Osteocyte (in vitro differentiated cells): ENCODE measurements around the gene TUBD1. TPM values are rescaled to one million over a fixed set of nuclear protein-coding genes. Genes with fewer than 3 reads are reported as not detected.

ENCODE experiments used
- DNase-seq: peaks from one replicate; pipeline ENCODE4 v3.0.0; 2021; ENCODE audit warnings: mixed read lengths; ENCODE audit not compliant: unreplicated experiment; ENCODE audit errors: extremely low spot score
- H3K27ac Mint-ChIP-seq: one replicate; pipeline ENCODE4 v1.8.0; 2021; ENCODE audit warnings: mild to moderate bottlenecking, mixed read lengths; ENCODE audit not compliant: unreplicated experiment
- H3K27me3 Mint-ChIP-seq: one replicate; pipeline ENCODE4 v1.8.0; 2021; ENCODE audit warnings: mixed read lengths; ENCODE audit not compliant: unreplicated experiment
- H3K36me3 Mint-ChIP-seq: one replicate; pipeline ENCODE4 v1.8.0; 2021; ENCODE audit warnings: mixed read lengths; ENCODE audit not compliant: unreplicated experiment
- H3K4me1 Mint-ChIP-seq: one replicate; pipeline ENCODE4 v1.8.0; 2021; ENCODE audit warnings: mixed read lengths; ENCODE audit not compliant: unreplicated experiment
- H3K4me3 Mint-ChIP-seq: one replicate; pipeline ENCODE4 v1.8.0; 2021; ENCODE audit warnings: mild to moderate bottlenecking, moderate library complexity, mixed read lengths; ENCODE audit not compliant: unreplicated experiment
- H3K9me3 Mint-ChIP-seq: one replicate; pipeline ENCODE4 v1.8.0; 2021; ENCODE audit warnings: mixed read lengths; ENCODE audit not compliant: unreplicated experiment
- CTCF ChIP-seq: fragments of 200-600 bp; sonication (generic); IDR thresholded peaks from 2 replicates; pipeline ENCODE4 v1.5.0; 2021; ENCODE audit warnings: antibody characterized with exemption, mild to moderate bottlenecking, moderate library complexity
- total RNA-seq: library from RNA; stranded (reverse); gene quantifications from 2 replicates; pipeline ENCODE4 v1.2.1, GENCODE V29; 2021

TUBD1 gene
- total RNA-seq, 1 donor from 2014 or later, result 6.9 TPM

- no peak for DNase-seq
- H3K4me1 Mint-ChIP-seq, result peaks cover 17% of the 10 kb centered on the region
- H3K4me3 Mint-ChIP-seq, result no peak overlapping the region
- TF ChIP-seq CTCF, result no peak
- no peaks in the 10 kb centered on the region for H3K9me3 Mint-ChIP-seq
- H3K27me3 Mint-ChIP-seq, result no peaks in the 10 kb centered on the region
- no peaks in the 10 kb centered on the region for H3K36me3 Mint-ChIP-seq
- no peak overlapping the region for H3K27ac Mint-ChIP-seq
Observed at GRCh38 chr17:59899099-59899498, 6.4 kb upstream of the TUBD1 start.

DNA sequence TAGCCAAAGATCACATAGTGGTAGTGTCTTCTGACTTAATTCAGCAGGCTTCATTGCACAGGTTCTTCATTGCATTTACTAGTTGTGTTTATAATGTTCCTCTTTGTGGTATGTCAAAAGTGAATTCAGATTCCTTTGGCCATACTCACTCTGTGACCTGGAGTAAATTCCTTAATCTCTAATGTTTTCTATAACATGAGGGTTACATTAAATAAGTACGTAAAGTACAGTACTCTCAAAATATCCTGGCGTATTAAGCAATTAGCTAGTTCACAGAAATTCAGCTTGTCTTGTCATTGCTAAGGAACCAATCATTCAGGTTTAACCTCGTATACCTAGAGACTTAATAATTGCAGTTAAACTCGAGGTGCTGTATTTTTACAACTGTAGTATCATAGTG, 4.3 kb upstream of the TUBD1 start:
- no peak for DNase-seq
- no peaks in the 10 kb centered on the region for H3K9me3 Mint-ChIP-seq
- H3K36me3 Mint-ChIP-seq, result no peaks in the 10 kb centered on the region
- no peak for TF ChIP-seq CTCF
- peaks cover 27% of the 10 kb centered on the region for H3K4me1 Mint-ChIP-seq
- H3K4me3 Mint-ChIP-seq, result no peak overlapping the region
- no peak overlapping the region for H3K27ac Mint-ChIP-seq
- H3K27me3 Mint-ChIP-seq, result no peaks in the 10 kb centered on the region

DNA sequence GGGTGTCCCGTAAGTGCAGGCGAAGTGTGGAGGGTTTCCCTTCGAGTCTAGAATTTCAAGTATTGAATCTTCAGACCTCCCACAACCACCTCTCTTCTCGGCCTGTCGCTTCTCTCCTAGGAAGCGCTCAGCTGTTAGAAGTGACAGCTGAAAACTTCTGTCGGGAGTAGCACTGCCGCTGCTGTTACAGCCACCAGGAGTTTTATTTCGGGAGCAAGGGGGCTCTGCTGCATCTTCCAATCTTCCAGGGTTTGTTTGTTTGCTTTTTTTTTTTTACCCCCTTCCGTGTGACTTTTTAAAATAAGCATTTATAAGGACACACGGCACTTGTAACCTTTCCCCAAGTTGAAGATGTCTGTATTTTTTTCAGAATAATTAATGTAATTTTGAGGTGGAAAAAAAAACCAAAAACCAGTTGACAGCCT, 945 bp upstream of the TUBD1 start:
- Mint-ChIP-seq H3K4me1 (peaks cover 33% of the 10 kb centered on the region), H3K27me3 (no peaks in the 10 kb centered on the region), H3K4me3 (peak overlapping the region; percentile 99), H3K27ac (peak overlapping the region; percentile 96), H3K9me3 (no peaks in the 10 kb centered on the region), H3K36me3 (no peaks in the 10 kb centered on the region)
- peak; percentile 18 for TF ChIP-seq CTCF
- DNase-seq, result no peak

DNA sequence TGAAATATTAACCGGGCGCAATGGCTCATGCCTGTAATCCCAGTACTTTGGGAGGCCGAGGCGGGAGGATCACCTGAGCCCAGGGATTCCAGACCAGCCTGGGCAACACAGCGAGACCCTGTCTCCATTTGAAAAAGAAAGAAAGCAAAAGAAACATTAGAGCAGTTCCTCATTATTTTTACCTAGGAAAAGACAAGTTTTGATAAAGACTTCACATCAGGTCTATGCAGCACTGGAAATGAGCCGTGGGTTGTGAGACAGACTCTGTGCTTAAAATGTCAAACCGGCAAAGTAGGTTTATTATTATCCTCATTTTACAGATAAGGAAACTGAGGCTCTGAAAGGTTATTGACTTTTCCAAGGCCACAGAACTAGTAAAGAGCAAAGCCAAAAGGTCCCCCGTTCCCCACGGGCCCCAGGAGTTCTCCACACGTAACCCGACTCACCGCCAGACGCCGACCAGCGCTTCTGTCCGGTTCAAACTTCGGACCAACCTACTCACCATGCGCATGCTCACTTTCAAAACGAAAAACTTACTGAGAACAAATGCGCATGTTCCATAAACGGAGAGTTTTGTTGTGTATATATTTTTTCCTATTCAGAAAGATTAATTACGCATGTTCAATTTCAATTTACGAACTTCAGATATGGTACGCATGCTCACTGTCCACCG, 356 bp downstream of the TUBD1 start:
- Mint-ChIP-seq H3K4me1 (peaks cover 30% of the 10 kb centered on the region), H3K36me3 (peaks cover 4% of the 10 kb centered on the region), H3K4me3 (peak overlapping the region; percentile 99), H3K9me3 (no peaks in the 10 kb centered on the region), H3K27ac (peak overlapping the region; percentile 90), H3K27me3 (no peaks in the 10 kb centered on the region)
- DNase-seq, result no peak
- no peak for TF ChIP-seq CTCF

GRCh38 chr17:59890720-59891119, 2.0 kb downstream of the TUBD1 start:
- no peak for TF ChIP-seq CTCF
- Mint-ChIP-seq H3K9me3 (no peaks in the 10 kb centered on the region), H3K4me3 (peak overlapping the region; percentile 15), H3K36me3 (peaks cover 8% of the 10 kb centered on the region), H3K27ac (no peak overlapping the region), H3K4me1 (peaks cover 27% of the 10 kb centered on the region), H3K27me3 (no peaks in the 10 kb centered on the region)
- no peak for DNase-seq
